NCI-H2196 treated with DMSO at 0.1 percent for 48 hours (cell line): ENCODE results near the gene MVB12B.
"Not testable (repeated sequence)": the region's sequence is repeated elsewhere in the genome, so short reads cannot be mapped to it uniquely, and the experiment has no call there.

Experiments
- DNase-seq: peaks from one replicate; lab custom pipeline; 2025; ENCODE audit not compliant: unreplicated experiment; lab: John Stamatoyannopoulos, UW

MVB12B gene

GRCh38 chr9:126464694-126465441 is 138.2 kb downstream of the MVB12B start:
- no peak for DNase-seq

- DNase-seq, result no peak
Observed at GRCh38 chr9:126465977-126466376, 139.3 kb downstream of the MVB12B start.

GRCh38 chr9:126468141-126468825 is 141.7 kb downstream of the MVB12B start:
- DNase-seq, result no peak

- DNase-seq, result no peak
Observed at GRCh38 chr9:126470241-126470993, 143.8 kb downstream of the MVB12B start.

- no peak for DNase-seq
Observed at GRCh38 chr9:126471084-126471624, 144.5 kb downstream of the MVB12B start.

- DNase-seq, result no peak
Observed at GRCh38 chr9:126472198-126472947, 145.7 kb downstream of the MVB12B start.

- DNase-seq, result no peak
Observed at GRCh38 chr9:126472948-126473298, 146.3 kb downstream of the MVB12B start.

GRCh38 chr9:126474206-126474765 is 147.7 kb downstream of the MVB12B start:
- DNase-seq, result no peak

- DNase-seq, result no peak
Observed at GRCh38 chr9:126474786-126475485, 148.3 kb downstream of the MVB12B start.

- no peak for DNase-seq
Observed at GRCh38 chr9:126475933-126476555, 149.4 kb downstream of the MVB12B start.

- not testable (repeated sequence) for DNase-seq
Observed at GRCh38 chr9:126477432-126477831, 150.8 kb downstream of the MVB12B start.

GRCh38 chr9:126478216-126478981 is 151.8 kb downstream of the MVB12B start:
- DNase-seq, result no peak

- DNase-seq, result no peak
Observed at GRCh38 chr9:126479515-126479914, 152.9 kb downstream of the MVB12B start.

- no peak for DNase-seq
Observed at GRCh38 chr9:126480813-126481212, 154.2 kb downstream of the MVB12B start.

- no peak for DNase-seq
Observed at GRCh38 chr9:126481862-126482261, 155.2 kb downstream of the MVB12B start.

GRCh38 chr9:126482361-126483044 is 155.9 kb downstream of the MVB12B start:
- DNase-seq, result no peak

GRCh38 chr9:126483468-126484073 is 156.9 kb downstream of the MVB12B start:
- no peak for DNase-seq

- DNase-seq, result no peak
Observed at GRCh38 chr9:126485662-126486061, 159.0 kb downstream of the MVB12B start.
